Spinal cord (tissue), 10 donors: ENCODE data around the gene SPECC1. TPM values are rescaled to one million over a fixed set of nuclear protein-coding genes. Genes with fewer than 3 reads are reported as not detected.

Experiments
- DNase-seq, 6 donors: peaks; one replicate each; pipeline versions ENCODE4 v3.0.0 to v3.0.0-alpha.2; 2013 to 2015; ENCODE audit warnings: low spot score in 6 of 6, low read depth in 4 of 6
- H3K27ac ChIP-seq: one replicate; pipeline ENCODE4 v1.5.1; 2013; ENCODE audit warnings: low read depth, low read length, control low read depth
- H3K27me3 ChIP-seq: one replicate; pipeline ENCODE4 v1.6.1; 2013; ENCODE audit warnings: low read length; ENCODE audit not compliant: control insufficient read depth, insufficient read depth
- H3K36me3 ChIP-seq: one replicate; pipeline ENCODE4 v1.6.1; 2013; ENCODE audit warnings: low read length; ENCODE audit not compliant: control insufficient read depth, insufficient read depth
- H3K4me1 ChIP-seq: one replicate; pipeline ENCODE4 v1.6.1; 2013; ENCODE audit warnings: low read length; ENCODE audit not compliant: control insufficient read depth, insufficient read depth
- H3K4me3 ChIP-seq: one replicate; pipeline ENCODE4 v1.5.1; 2013; ENCODE audit warnings: low read depth, low read length, control low read depth
- H3K9me3 ChIP-seq: one replicate; pipeline ENCODE4 v1.6.1; 2013; ENCODE audit warnings: low read length; ENCODE audit not compliant: control insufficient read depth, insufficient read depth
- WGBS: methylation state at CpG from one replicate; pipeline ENCODE4 v1.1.5; 2013; ENCODE audit warnings: missing lambda C conversion rate; ENCODE audit not compliant: insufficient coverage; 5-methylcytosine and 5-hydroxymethylcytosine counted together
- polyA plus RNA-seq, 2 donors: library from polyadenylated mRNA; unstranded; fragments of 120-200 nt; gene quantifications; one replicate each; pipeline ENCODE4 v1.2.1, GENCODE V29; 2013; ENCODE audit not compliant: insufficient read length in 2 of 2
- total RNA-seq, 2 donors: library from RNA; depleted of rRNA in 1 of 2; stranded (reverse); fragments of 120-200 nt in 1 of 2; fragments of >200 nt in 1 of 2; gene quantifications; one replicate each; pipeline versions ENCODE4 v1.2.3 to v1.2.4, GENCODE V29; 2013 to 2014
- donor health status: healthy.

The SPECC1 gene
- total and polyA plus RNA-seq, 4 donors = 45.6 to 52.1 (median 49.9) TPM

DNA sequence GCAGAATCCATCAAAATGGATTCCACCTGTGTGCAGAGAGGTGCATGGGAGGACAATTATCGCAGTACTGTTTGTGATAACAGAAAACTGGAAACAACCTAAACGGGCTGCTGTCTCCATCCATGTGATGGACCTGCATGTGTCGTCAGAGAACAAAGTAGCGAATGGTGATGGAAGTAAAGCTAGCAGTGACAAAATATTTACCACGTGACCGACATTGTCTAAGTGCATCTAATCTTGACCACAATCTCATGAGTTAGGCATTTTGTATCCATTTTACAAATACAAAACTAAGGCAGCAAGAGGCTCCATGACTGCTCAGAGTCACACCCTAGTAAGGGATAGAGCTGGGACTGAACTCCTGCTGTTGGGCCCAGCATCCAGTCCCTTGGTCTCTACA, 270.9 kb downstream of the SPECC1 start:
- H3K27ac ChIP-seq = no peak overlapping the region
- DNase-seq = no peak
- no peaks in the 10 kb centered on the region for H3K9me3 ChIP-seq
- H3K36me3 ChIP-seq = peaks cover 8% of the 10 kb centered on the region
- 100% methylated on average over 6 of the region's 6 CpGs for WGBS
- H3K4me3 ChIP-seq = no peak overlapping the region
- no peaks in the 10 kb centered on the region for H3K27me3 ChIP-seq
- peaks cover 28% of the 10 kb centered on the region for H3K4me1 ChIP-seq

DNA sequence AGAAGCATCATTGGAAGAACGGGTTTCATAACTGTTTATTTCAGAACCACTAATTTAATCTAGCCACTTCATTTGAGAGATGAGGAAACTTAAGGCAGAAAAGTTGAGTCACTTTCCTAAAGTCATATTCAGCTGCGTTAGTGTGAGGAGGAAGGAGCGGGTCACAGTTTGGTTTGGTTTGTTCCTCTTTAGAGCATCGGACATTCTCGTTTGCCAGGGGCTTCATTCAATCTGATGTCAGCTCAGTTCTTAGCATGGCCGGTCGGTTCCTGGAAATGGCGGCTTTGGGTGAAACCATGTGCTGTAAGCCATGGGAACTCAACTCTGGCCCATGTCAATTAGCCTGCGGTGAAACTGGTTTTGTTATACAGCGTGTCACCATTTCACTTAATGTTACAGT, 271.7 kb downstream of the SPECC1 start:
- no peaks in the 10 kb centered on the region for H3K9me3 ChIP-seq
- H3K4me1 ChIP-seq = peaks cover 32% of the 10 kb centered on the region
- no peak overlapping the region for H3K27ac ChIP-seq
- no peak for DNase-seq
- H3K36me3 ChIP-seq = peaks cover 8% of the 10 kb centered on the region
- H3K4me3 ChIP-seq = no peak overlapping the region
- 96% methylated on average over 7 of the region's 10 CpGs for WGBS
- H3K27me3 ChIP-seq = no peaks in the 10 kb centered on the region

GRCh38 chr17:20281860-20282259, 272.7 kb downstream of the SPECC1 start:
- H3K9me3 ChIP-seq = no peaks in the 10 kb centered on the region
- H3K36me3 ChIP-seq = peaks cover 9% of the 10 kb centered on the region
- DNase-seq = peak in 2 of 6 donors; percentile 27 to 70
- no peaks in the 10 kb centered on the region for H3K27me3 ChIP-seq
- no peak overlapping the region for H3K4me3 ChIP-seq
- H3K4me1 ChIP-seq = peaks cover 32% of the 10 kb centered on the region
- H3K27ac ChIP-seq = peak overlapping the region; percentile 22
- WGBS = 45% methylated on average over 11 of the region's 11 CpGs

GRCh38 chr17:20282526-20283308, 273.6 kb downstream of the SPECC1 start:
- H3K4me1 ChIP-seq = peaks cover 32% of the 10 kb centered on the region
- H3K27ac ChIP-seq = no peak overlapping the region
- no peaks in the 10 kb centered on the region for H3K9me3 ChIP-seq
- no peak overlapping the region for H3K4me3 ChIP-seq
- H3K27me3 ChIP-seq = no peaks in the 10 kb centered on the region
- DNase-seq = no peak
- WGBS = 87% methylated on average over 5 of the region's 9 CpGs
- peaks cover 11% of the 10 kb centered on the region for H3K36me3 ChIP-seq

DNA sequence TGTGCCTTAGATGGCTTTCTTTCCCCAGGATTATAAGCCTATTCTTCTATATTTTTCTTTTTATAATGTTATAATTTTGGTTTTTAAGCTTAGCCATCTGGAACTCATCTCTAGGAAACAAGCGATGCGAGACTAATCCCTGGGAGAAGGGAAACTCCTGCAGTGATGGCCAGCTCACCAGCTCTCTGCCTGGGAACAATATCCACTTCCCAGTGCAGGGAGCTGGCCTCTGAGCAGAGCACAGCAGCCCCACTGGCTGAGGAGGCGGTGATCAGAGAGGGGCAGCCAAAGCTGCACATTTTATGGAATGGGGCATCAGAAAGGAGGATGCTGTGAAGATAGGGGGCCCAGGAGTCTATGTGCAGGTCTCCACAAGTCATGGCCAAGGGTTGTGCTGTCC, 274.9 kb downstream of the SPECC1 start:
- peaks cover 11% of the 10 kb centered on the region for H3K36me3 ChIP-seq
- no peaks in the 10 kb centered on the region for H3K27me3 ChIP-seq
- peaks cover 32% of the 10 kb centered on the region for H3K4me1 ChIP-seq
- WGBS = 31% methylated on average over 3 of the region's 3 CpGs
- no peaks in the 10 kb centered on the region for H3K9me3 ChIP-seq
- H3K27ac ChIP-seq = peak overlapping the region; percentile 26
- peak in 2 of 6 donors; percentile 11 to 18 for DNase-seq
- H3K4me3 ChIP-seq = no peak overlapping the region

GRCh38 chr17:20284570-20285295, 275.6 kb downstream of the SPECC1 start:
- no peaks in the 10 kb centered on the region for H3K27me3 ChIP-seq
- H3K9me3 ChIP-seq = no peaks in the 10 kb centered on the region
- peak overlapping the region; percentile 26 for H3K27ac ChIP-seq
- peak in 3 of 6 donors; percentile 40 to 84 (median 64) for DNase-seq
- peaks cover 10% of the 10 kb centered on the region for H3K36me3 ChIP-seq
- WGBS = 24% methylated on average over 3 of the region's 6 CpGs
- no peak overlapping the region for H3K4me3 ChIP-seq
- H3K4me1 ChIP-seq = peaks cover 35% of the 10 kb centered on the region

GRCh38 chr17:20289984-20290383, 280.8 kb downstream of the SPECC1 start:
- no peaks in the 10 kb centered on the region for H3K9me3 ChIP-seq
- H3K36me3 ChIP-seq = peaks cover 5% of the 10 kb centered on the region
- DNase-seq = no peak
- H3K4me3 ChIP-seq = no peak overlapping the region
- H3K4me1 ChIP-seq = peaks cover 10% of the 10 kb centered on the region
- no peak overlapping the region for H3K27ac ChIP-seq
- WGBS = 87% methylated on average over 3 of the region's 3 CpGs
- H3K27me3 ChIP-seq = no peaks in the 10 kb centered on the region

GRCh38 chr17:20291853-20292252, 282.7 kb downstream of the SPECC1 start:
- H3K4me1 ChIP-seq = peaks cover 5% of the 10 kb centered on the region
- H3K27me3 ChIP-seq = no peaks in the 10 kb centered on the region
- H3K9me3 ChIP-seq = no peaks in the 10 kb centered on the region
- peaks cover 2% of the 10 kb centered on the region for H3K36me3 ChIP-seq
- WGBS = 73% methylated on average over 6 of the region's 6 CpGs
- no peak for DNase-seq
- H3K4me3 ChIP-seq = no peak overlapping the region
- H3K27ac ChIP-seq = no peak overlapping the region

GRCh38 chr17:20293501-20293900, 284.3 kb downstream of the SPECC1 start:
- Histone ChIP-seq H3K4me3 (no peak overlapping the region), H3K9me3 (no peaks in the 10 kb centered on the region), H3K27ac (no peak overlapping the region), H3K4me1 (peaks cover 5% of the 10 kb centered on the region), H3K36me3 (peaks cover 5% of the 10 kb centered on the region), H3K27me3 (no peaks in the 10 kb centered on the region)
- DNase-seq = no peak
- WGBS = 95% methylated on average over 1 of the region's 2 CpGs
